ENCODE data around the gene DDAH2. TPM values are rescaled to one million over a fixed set of nuclear protein-coding genes. Genes with fewer than 3 reads are reported as not detected.
A peak's percentile ranks its signal among the peaks of the same experiment; 100 is the strongest.

The DDAH2 gene
- total and polyA plus RNA-seq, 12 donors = 35.2 to 117 (median 54.2) TPM

DNA sequence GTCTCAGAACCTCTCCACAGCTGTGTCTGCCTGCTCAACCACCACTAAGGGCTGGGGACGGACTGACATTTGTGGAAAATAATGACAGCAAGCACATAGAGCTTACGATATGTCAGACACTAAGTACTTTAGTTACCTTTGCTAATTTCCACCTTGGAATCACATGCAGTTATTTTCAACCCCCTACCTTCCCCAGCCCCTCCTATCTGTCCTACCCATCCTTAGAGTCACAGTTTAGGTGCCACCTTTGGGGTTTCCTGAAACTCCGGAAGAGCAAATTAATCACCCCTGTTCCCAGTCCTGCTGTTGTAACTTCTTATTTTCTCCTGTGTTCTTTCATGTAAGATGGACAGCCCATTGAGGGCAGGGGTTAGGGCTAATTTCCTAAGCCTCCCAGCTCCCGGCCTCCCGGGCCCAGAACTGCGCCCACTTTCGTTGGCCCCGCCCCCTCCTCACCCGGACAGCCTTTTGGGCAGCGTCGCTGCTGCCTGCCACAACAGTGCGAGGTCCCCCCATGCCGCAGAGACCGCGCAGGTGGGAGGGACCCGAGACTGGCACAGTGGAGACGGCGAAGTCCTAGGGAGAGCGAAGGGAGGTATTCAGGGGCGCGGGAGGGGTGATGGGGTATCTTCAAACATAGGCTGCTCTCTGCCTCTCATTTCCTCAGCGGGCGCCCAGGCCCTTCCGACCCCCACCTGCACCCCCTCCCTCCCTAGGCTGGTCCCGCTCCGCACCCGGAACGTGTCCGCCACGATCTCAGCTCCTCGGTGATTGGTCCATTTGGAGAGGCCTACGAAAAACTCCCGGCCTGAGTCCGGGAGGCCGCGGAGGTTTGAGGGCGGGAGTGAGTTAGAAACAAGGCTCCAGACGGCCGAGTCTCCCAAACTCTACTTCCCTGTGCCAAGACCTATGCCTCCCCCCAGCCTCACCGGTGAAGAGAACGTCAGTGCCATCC is 1.1 kb downstream of the DDAH2 start:
- H3K9me3 ChIP-seq = no peaks in the 10 kb centered on the region
- peaks cover 10 to 67% (median 40%) of the 10 kb centered on the region in 9 donors for H3K4me1 ChIP-seq
- peak in 1 of 2 donors; percentile 32 for DNase-seq
- peak overlapping the region in 9 of 10 donors; percentile 93 to 97 (median 94) for H3K27ac ChIP-seq
- intact Hi-C loops (cut with DNase I) = loop anchor here in 6 of 10 donors (5.0 kb wide), 4 partner anchors 39 to 104 kb away; partner anchors contain the start of genes LY6G5C (in 1 of the 6) and VARS1 (in 1 of the 6)
- no peak for ATAC-seq
- peaks cover 0 to 64% (median 35%) of the 10 kb centered on the region in 9 donors for H3K36me3 ChIP-seq
- H3K4me3 ChIP-seq = peak overlapping the region; percentile 66 to 95 (median 78)
- TF ChIP-seq, protein P1, sequence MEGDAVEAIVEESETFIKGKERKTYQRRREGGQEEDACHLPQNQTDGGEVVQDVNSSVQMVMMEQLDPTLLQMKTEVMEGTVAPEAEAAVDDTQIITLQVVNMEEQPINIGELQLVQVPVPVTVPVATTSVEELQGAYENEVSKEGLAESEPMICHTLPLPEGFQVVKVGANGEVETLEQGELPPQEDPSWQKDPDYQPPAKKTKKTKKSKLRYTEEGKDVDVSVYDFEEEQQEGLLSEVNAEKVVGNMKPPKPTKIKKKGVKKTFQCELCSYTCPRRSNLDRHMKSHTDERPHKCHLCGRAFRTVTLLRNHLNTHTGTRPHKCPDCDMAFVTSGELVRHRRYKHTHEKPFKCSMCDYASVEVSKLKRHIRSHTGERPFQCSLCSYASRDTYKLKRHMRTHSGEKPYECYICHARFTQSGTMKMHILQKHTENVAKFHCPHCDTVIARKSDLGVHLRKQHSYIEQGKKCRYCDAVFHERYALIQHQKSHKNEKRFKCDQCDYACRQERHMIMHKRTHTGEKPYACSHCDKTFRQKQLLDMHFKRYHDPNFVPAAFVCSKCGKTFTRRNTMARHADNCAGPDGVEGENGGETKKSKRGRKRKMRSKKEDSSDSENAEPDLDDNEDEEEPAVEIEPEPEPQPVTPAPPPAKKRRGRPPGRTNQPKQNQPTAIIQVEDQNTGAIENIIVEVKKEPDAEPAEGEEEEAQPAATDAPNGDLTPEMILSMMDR (IDR thresholded peaks at IDR 0.05) = no peak
- 68 to 77% methylated on average over 41 of the region's 41 CpGs for WGBS, 2 donors
- H3K27me3 ChIP-seq = no peaks in the 10 kb centered on the region

DNA sequence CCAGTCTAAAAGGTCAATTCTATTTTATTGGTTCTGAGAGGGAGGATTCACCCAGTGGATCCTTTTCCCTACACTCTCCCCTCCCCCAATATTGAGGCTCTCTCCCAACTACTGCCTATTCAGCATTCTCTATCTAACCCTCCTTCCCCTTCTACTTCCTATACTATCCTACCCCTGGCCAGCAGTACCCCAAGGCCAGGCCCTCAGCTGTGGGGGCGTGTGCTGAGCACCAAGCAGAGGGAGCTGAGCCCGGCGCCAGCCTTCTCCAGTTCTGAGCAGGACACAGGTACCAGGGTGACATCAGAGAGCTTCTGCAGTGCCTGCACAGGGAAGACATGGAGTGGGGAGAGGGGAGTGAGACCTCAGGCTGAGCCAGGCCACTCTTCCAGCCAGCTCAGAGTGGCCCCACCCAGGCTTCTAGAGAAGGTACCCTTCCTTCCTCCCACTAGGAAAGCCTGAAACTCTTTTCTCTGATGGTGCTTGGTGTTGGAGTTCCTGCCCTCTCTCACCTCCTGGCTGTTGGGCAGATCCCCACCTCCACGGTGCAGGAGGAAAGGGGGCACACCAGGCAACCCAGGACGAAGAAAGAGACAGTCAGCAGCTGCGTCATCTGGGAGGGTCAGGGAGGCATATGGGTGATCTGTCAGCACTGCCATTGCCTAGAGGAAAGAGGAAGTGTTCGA is 1.9 kb downstream of the DDAH2 start:
- H3K9me3 ChIP-seq = no peaks in the 10 kb centered on the region
- peaks cover 10 to 59% (median 38%) of the 10 kb centered on the region in 9 donors for H3K4me1 ChIP-seq
- DNase-seq = peak in 1 of 2 donors; percentile 34
- H3K27ac ChIP-seq = peak overlapping the region in 8 of 10 donors; percentile 31 to 97 (median 93)
- H3K27me3 ChIP-seq = no peaks in the 10 kb centered on the region
- 76 to 80% methylated on average over 7 of the region's 7 CpGs for WGBS, 2 donors
- no peak for ATAC-seq
- H3K36me3 ChIP-seq = peaks cover 0 to 56% (median 26%) of the 10 kb centered on the region in 9 donors
- intact Hi-C loops (cut with DNase I) = loop anchor here in 6 of 10 donors (5.0 kb wide), 4 partner anchors 40 to 105 kb away; partner anchors contain the start of genes LY6G5C (in 1 of the 6) and VARS1 (in 1 of the 6)
- peak overlapping the region in 2 of 10 donors; percentile 78 to 79 for H3K4me3 ChIP-seq
- TF ChIP-seq, protein P1 (IDR thresholded peaks at IDR 0.05) = no peak

DNA sequence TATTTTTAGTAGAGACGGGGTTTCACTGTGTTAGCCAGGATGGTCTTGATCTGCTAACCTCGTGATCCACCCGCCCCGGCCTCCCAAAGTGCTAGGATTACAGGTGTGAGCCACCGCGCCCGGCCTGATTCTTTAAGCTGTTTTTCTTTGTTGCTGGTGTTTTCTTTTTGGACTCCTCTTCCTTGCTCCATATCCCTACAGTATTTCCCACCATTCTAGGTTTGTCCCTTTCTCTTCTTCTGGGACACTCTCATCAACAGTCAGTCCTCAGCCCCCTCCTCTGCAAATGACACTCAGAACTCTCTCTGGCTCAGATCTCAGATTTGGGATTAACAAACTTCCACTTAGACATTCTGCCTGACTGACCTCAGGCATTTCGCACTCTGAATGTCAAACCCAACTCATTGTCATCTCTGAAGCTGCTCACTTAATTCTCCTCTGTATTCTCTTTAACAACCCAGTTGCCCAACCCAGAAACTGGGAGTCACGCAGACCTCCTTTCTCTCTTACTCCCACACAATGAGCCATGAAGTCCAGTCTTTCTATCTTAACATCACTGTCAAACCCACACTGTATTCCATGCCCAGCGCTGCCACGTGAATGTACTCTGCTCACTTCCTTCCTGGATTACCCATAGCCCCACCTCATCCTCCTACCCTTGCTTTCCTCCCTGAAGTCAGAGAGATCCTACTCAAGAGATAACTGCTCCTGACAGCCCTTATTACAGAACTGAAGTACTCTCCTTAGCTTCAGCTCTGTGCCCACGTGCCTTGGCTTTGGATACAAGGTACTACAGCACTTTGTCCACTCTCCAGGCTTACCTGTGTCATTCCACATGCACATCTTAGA is 3.4 kb downstream of the DDAH2 start:
- peaks cover 9 to 44% (median 23%) of the 10 kb centered on the region in 9 donors for H3K4me1 ChIP-seq
- TF ChIP-seq, protein P1 (IDR thresholded peaks at IDR 0.05) = no peak

More for the DNA sequence above, 3.4 kb downstream of the DDAH2 start:
- no peaks in the 10 kb centered on the region for H3K27me3 ChIP-seq
- 84 to 91% methylated on average over 12 of the region's 12 CpGs for WGBS, 2 donors
- ATAC-seq = no peak
- H3K36me3 ChIP-seq = peaks cover 0 to 41% (median 17%) of the 10 kb centered on the region in 9 donors
- intact Hi-C loops (cut with DNase I) = loop anchor here in 6 of 10 donors (5.0 kb wide), 4 partner anchors 42 to 107 kb away; partner anchors contain the start of genes LY6G5C (in 1 of the 6) and VARS1 (in 1 of the 6)
- no peak overlapping the region for H3K4me3 ChIP-seq
- H3K9me3 ChIP-seq = no peaks in the 10 kb centered on the region
- DNase-seq = no peak
- H3K27ac ChIP-seq = peak overlapping the region in 2 of 10 donors; percentile 19 to 94

Data from heart right ventricle (tissue), 16 donors.